CD4-positive, alpha-beta T cell (primary cell): Measurements from ENCODE around the gene PRDM12. TPM values are rescaled to one million over a fixed set of nuclear protein-coding genes. Genes with fewer than 3 reads are reported as not detected.
A peak's percentile ranks its signal among the peaks of the same experiment; 100 is the strongest.

Source experiments
- ATAC-seq: fragments of 200-7000 bp; cut with Tn5 transposase; one replicate; pipeline ENCODE4 v1.10.0; 2022; ENCODE audit warnings: mild to moderate bottlenecking; ENCODE audit not compliant: poor library complexity
- CTCF ChIA-PET: fragments of 350-600 bp; sonication (Branson Sonifier 250); formaldehyde crosslinking; loops from one replicate; lab custom pipeline; 2021; ENCODE audit warnings: antibody characterized with exemption, inconsistent platforms; lab: Charles Lee
- POLR2A ChIA-PET: fragments of 350-600 bp; sonication (Branson Sonifier 250); formaldehyde crosslinking; loops from one replicate; lab custom pipeline; 2021; ENCODE audit warnings: antibody characterized with exemption, inconsistent platforms; lab: Charles Lee
- DNase-seq, 14 experiments: peaks; one replicate each; pipeline ENCODE4 v3.0.0-alpha.2; 2013 to 2020; ENCODE audit warnings: mixed read lengths in 2 of 14
- H3K27ac ChIP-seq, 2 donors: one replicate each; pipeline versions ENCODE4 v1.5.1 to v1.7.0; 2013; ENCODE audit warnings: low read length in 2 of 2, low read depth in 1 of 2, mild to moderate bottlenecking in 1 of 2
- H3K27me3 ChIP-seq, 2 experiments: 1 replicate in 1 of 2; 2 replicates in 1 of 2; pipeline versions ENCODE4 v1.6.1 to v1.7.0; 2013; ENCODE audit warnings: low read length in 2 of 2, control low read depth in 1 of 2, mild to moderate bottlenecking in 1 of 2, moderate library complexity in 1 of 2; ENCODE audit not compliant: insufficient read depth in 2 of 2, control insufficient read depth in 1 of 2
- H3K36me3 ChIP-seq: one replicate; pipeline ENCODE4 v1.6.1; 2013; ENCODE audit warnings: low read length, control low read depth; ENCODE audit not compliant: insufficient read depth
- H3K4me1 ChIP-seq: one replicate; pipeline ENCODE4 v1.6.1; 2013; ENCODE audit warnings: low read length, control low read depth; ENCODE audit not compliant: insufficient read depth
- H3K4me3 ChIP-seq: one replicate; pipeline ENCODE4 v1.5.1; 2013; ENCODE audit warnings: mild to moderate bottlenecking, low read length, moderate library complexity
- H3K9me3 ChIP-seq, 2 experiments: 1 replicate in 1 of 2; 2 replicates in 1 of 2; pipeline versions ENCODE4 v1.6.1 to v1.7.0; 2013; ENCODE audit warnings: low read length in 2 of 2, mild to moderate bottlenecking in 2 of 2, control low read depth in 1 of 2, moderate library complexity in 1 of 2; ENCODE audit not compliant: control insufficient read depth in 1 of 2, insufficient read depth in 1 of 2
- H3K27ac Mint-ChIP-seq: one replicate; pipeline ENCODE4 v1.8.0; 2020; ENCODE audit warnings: mixed read lengths
- H3K27me3 Mint-ChIP-seq: one replicate; pipeline ENCODE4 v1.8.0; 2021; ENCODE audit warnings: mixed read lengths
- H3K36me3 Mint-ChIP-seq: one replicate; pipeline ENCODE4 v1.8.0; 2021; ENCODE audit warnings: low read depth, mixed read lengths
- H3K4me1 Mint-ChIP-seq: one replicate; pipeline ENCODE4 v1.8.0; 2021; ENCODE audit warnings: low read depth, mixed read lengths
- H3K4me3 Mint-ChIP-seq: one replicate; pipeline ENCODE4 v1.8.0; 2020; ENCODE audit warnings: mild to moderate bottlenecking, mixed read lengths
- H3K9me3 Mint-ChIP-seq: one replicate; pipeline ENCODE4 v1.8.0; 2020; ENCODE audit warnings: mixed read lengths
- intact Hi-C, 2 experiments: fragments of 100-400 bp; cut with DNase I in 1 of 2; cut with micrococcal nuclease in 1 of 2; formaldehyde crosslinking; loops; one replicate each; pipeline versions ENCODE4 v1.15.1 to v1.9.0; 2023 to 2025; cut with DNase I, micrococcal nuclease
- total RNA-seq, 174 experiments: library from RNA in 2 of 174; stranded (reverse) in 2 of 174; gene quantifications; one replicate each; pipeline ENCODE4 v1.2.3 and lab custom pipeline; 2021 to 2026
- TF ChIP-seq, protein P1 (sequence below): fragments of 200-600 bp; IDR thresholded peaks from one replicate; pipeline ENCODE4 v1.8.0; 2022; ENCODE audit warnings: antibody characterized with exemption, mild to moderate bottlenecking

Gene PRDM12
- total RNA-seq, 2 experiments from 2014 or later: 0.14 TPM; not detected in 1

DNA sequence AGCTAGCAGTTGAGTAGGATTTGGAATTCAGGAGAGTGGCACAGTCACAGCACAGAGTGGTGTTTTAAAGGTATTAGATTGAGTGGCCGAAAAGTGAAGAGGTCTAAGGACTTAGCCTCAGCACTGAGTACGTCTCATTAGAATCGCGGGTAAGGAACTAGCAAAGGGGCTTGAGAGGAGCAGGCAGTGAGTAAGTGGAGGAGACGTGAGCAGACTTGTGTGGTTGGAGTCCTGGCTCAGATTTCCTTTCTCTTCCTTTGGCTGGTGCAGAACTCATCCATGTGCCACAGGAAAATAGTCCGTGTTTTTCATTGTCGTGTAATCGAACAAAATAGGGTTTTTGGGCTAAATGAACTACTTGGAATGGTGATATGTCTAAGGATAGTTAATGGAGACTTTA, 32.6 kb downstream of the PRDM12 start:
- Mint-ChIP-seq H3K9me3 (no peaks in the 10 kb centered on the region), H3K27me3 (no peaks in the 10 kb centered on the region), H3K36me3 (peaks cover 70% of the 10 kb centered on the region), H3K27ac (no peak overlapping the region), H3K4me3 (peak overlapping the region; percentile 49), H3K4me1 (peaks cover 44% of the 10 kb centered on the region)
- DNase-seq (no peak), ATAC-seq (no peak)
- Histone ChIP-seq H3K27ac (no peak overlapping the region), H3K36me3 (peaks cover 59% of the 10 kb centered on the region), H3K4me1 (peaks cover 29% of the 10 kb centered on the region), H3K4me3 (no peak overlapping the region), H3K27me3 (no peaks in the 10 kb centered on the region), H3K9me3 (peaks cover 0 to 6% of the 10 kb centered on the region in 2 experiments)
- POLR2A ChIA-PET: no interaction called here
- TF ChIP-seq, protein P1, sequence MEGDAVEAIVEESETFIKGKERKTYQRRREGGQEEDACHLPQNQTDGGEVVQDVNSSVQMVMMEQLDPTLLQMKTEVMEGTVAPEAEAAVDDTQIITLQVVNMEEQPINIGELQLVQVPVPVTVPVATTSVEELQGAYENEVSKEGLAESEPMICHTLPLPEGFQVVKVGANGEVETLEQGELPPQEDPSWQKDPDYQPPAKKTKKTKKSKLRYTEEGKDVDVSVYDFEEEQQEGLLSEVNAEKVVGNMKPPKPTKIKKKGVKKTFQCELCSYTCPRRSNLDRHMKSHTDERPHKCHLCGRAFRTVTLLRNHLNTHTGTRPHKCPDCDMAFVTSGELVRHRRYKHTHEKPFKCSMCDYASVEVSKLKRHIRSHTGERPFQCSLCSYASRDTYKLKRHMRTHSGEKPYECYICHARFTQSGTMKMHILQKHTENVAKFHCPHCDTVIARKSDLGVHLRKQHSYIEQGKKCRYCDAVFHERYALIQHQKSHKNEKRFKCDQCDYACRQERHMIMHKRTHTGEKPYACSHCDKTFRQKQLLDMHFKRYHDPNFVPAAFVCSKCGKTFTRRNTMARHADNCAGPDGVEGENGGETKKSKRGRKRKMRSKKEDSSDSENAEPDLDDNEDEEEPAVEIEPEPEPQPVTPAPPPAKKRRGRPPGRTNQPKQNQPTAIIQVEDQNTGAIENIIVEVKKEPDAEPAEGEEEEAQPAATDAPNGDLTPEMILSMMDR: no peak
- intact Hi-C loops: loop anchor here in 1 of 2 experiments (10.0 kb wide), 1 partner anchor 428 kb away; the partner anchor contains the start of gene NUP214
- CTCF ChIA-PET: no interaction called here

DNA sequence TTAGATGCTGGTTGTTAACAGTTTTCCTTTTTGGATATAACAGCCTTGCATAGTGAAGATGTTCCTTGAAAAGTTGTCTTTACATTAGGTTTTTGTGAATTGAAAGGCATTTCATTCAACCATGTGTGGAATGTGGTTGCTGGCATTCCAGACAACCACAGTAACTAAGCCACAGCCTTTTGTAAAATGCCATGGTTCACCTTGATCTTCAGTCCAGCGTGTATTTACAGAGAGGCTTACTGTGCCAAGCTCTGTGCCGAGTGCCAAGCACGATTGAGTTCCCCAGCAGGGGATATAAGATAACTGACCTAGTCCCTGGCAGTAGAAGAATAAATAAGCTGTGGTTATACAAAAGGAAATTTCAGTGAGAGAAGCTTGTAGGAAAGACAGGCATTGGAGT, 34.1 kb downstream of the PRDM12 start:
- Mint-ChIP-seq H3K36me3 (peaks cover 86% of the 10 kb centered on the region), H3K4me3 (peak overlapping the region; percentile 48), H3K4me1 (peaks cover 39% of the 10 kb centered on the region), H3K27me3 (no peaks in the 10 kb centered on the region), H3K9me3 (no peaks in the 10 kb centered on the region), H3K27ac (no peak overlapping the region)
- Histone ChIP-seq H3K27ac (no peak overlapping the region), H3K4me1 (peaks cover 24% of the 10 kb centered on the region), H3K36me3 (peaks cover 72% of the 10 kb centered on the region), H3K27me3 (no peaks in the 10 kb centered on the region), H3K4me3 (no peak overlapping the region), H3K9me3 (no peaks in the 10 kb centered on the region)
- DNase-seq: no peak
- CTCF ChIA-PET: no interaction called here
- TF ChIP-seq, protein P1: no peak
- POLR2A ChIA-PET: no interaction called here
- no peak for ATAC-seq
- intact Hi-C loops: loop anchor here in 1 of 2 experiments (10.0 kb wide), 1 partner anchor 426 kb away; the partner anchor contains the start of gene NUP214

DNA sequence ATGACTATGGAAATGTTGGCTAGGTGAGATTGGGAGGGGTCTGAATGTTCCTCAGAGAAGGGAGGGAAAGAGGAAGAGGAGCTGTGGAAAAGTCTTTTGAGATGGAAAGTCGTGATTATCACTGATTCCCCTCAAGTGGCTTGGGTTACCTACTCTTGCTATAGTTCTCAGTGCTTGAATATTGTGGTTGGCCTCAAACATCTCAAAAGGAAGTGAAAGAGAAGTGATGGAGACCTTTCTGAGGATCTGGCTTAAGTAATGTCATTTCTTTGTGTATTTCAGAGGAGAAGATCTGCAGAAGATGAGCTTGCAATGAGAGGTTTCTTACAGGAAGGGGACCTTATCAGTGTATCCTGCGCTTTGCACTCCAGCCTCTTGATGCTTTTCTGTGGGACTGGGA, 34.7 kb downstream of the PRDM12 start:
- DNase-seq (no peak), ATAC-seq (no peak)
- H3K4me1 Mint-ChIP-seq: peaks cover 36% of the 10 kb centered on the region
- H3K27me3 ChIP-seq: no peaks in the 10 kb centered on the region
- no peak overlapping the region for H3K4me3 ChIP-seq
- H3K27me3 Mint-ChIP-seq: no peaks in the 10 kb centered on the region
- ChIA-PET POLR2A (no interaction called here), CTCF (no interaction called here)
- no peak overlapping the region for H3K4me3 Mint-ChIP-seq
- no peaks in the 10 kb centered on the region for H3K9me3 Mint-ChIP-seq
- no peak overlapping the region for H3K27ac Mint-ChIP-seq
- peaks cover 20% of the 10 kb centered on the region for H3K4me1 ChIP-seq
- no peak overlapping the region for H3K27ac ChIP-seq
- no peaks in the 10 kb centered on the region for H3K9me3 ChIP-seq
- intact Hi-C loops: loop anchor here in 1 of 2 experiments (10.0 kb wide), 1 partner anchor 426 kb away; the partner anchor contains the start of gene NUP214
- H3K36me3 ChIP-seq: peaks cover 78% of the 10 kb centered on the region
- TF ChIP-seq, protein P1: no peak
- peaks cover 90% of the 10 kb centered on the region for H3K36me3 Mint-ChIP-seq
